GM23248 (cell line): ENCODE measurements around the gene VPS8.

Source experiments
- EZH2 ChIP-seq: fragments of 200-600 bp; sonication (generic); IDR thresholded peaks from 2 replicates; pipeline ENCODE4 v1.6.1; 2018; ENCODE audit warnings: antibody characterized with exemption, mild to moderate bottlenecking; ENCODE audit not compliant: insufficient read depth, poor library complexity, severe bottlenecking
- EZH2phosphoT487 ChIP-seq: fragments of 200-600 bp; sonication (generic); IDR thresholded peaks from 2 replicates; pipeline ENCODE4 v1.6.1; 2018; ENCODE audit warnings: antibody characterized with exemption, moderate library complexity, mild to moderate bottlenecking, low read depth; ENCODE audit not compliant: insufficient read depth

DNA sequence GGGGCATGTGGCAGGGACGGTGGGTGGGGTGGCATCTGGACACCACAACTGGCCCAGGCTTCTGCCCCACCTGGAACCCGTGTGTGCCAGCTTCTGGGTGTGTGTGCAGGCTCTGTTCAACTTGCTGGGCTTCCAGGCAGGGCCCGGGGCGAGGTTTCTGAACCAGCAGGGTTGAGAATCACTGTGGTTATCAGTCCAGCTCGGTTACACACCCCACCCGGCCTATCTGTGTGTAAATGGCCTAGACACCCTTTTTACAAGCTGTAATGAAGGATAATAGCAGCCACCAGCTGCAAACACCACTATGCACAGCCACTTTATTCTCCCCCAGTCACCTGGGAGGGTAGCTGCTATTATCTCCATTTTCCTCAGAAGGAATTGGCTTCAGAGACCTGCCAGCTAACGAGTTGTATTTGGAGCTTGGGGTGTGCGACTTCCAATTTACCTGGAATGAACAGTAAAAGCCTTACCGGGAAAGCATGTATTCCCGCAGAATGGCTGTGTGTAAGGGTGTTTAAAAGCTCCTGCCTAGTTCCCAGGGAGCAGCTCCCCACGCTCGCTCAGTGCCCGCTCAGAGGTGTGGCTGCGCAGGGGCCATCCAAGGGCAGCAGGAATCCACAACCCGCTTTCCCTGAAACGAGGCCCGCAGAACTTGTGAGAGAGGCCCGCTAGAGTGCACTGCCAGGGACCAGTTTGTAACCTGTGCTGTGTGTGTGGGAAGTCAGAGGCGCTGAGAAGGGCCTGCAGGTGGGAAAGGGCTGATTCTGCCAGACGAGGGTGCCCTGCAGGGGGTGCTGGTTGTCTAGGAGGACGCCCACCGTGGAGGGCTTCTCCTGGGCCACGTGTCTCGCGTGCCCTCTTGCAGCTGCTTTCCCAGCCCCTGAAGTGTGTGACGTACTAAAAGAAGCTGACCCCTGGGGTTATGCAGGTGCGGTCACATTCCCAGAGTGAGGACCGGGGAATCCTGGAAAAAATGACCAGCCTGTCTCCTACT is 257.4 kb downstream of the VPS8 start:
- no peak for TF ChIP-seq EZH2
- TF ChIP-seq EZH2phosphoT487: no peak
